GM18499 (cell line): ENCODE data around the gene CDKAL1.

Experiments used
- ATAC-seq: cut with Tn5 transposase; IDR thresholded peaks from one replicate; pipeline ENCODE4 v1.9.1; 2021; ENCODE audit warnings: moderate number of reproducible peaks; ENCODE audit not compliant: insufficient read depth, unreplicated experiment

The CDKAL1 gene

DNA sequence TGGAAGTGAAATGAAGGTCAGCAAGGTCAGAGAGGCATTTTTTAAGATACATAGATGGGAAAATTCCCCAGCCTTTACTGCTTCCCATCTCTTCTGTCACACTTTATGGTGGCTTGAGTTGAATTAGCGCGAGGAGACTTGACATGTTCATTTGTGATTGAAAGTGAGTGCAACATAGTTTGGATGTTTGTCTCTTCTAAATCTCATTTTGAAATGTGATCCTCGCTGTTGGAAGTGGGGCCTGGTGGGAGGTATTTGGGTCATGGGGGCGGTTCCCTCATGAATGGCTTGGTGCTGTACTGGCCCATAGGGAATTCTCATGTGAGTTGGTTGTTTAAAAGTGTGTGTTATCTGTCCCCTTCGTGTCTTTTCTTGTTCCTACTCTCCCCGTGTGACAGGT, 237.2 kb downstream of the CDKAL1 start:
- ATAC-seq: no peak

DNA sequence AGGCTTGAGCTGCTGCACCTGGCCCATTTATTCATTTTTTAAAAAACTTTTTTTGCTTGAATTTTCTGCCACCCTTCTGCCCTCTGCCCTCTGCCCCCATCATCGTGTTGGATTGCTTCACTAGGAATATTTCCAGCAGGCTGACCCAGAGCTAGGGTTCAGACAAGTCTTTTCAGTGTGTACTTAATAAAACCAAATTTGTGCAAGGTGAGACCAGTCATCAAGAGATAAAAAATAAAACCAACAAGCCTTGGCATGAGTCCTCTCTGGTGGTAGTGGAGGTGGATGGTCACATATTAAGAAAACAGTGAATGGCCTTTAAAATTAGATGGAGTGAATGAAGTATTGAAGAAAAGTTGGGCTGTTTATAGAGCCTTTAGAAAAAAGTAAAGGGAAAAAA, 239.6 kb downstream of the CDKAL1 start:
- ATAC-seq: no peak

DNA sequence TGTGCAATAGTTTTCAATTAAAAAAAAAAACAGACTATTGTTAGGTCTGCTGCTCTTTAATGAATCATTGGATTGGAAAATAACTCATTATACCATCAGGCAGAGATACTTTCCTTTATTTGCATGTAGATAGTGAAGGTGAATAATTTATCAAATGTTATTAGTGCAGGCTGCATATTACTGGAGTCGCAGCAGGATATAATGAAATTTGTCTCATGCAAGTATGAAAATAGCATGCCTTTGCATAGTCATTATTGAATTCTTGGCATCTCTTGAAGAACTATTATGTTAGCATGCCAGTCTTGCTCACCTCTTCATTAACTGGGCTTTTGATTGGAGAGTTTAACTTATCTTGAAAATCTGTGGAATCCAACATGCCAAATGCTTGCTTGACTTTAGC, 241.7 kb downstream of the CDKAL1 start:
- no peak for ATAC-seq

DNA sequence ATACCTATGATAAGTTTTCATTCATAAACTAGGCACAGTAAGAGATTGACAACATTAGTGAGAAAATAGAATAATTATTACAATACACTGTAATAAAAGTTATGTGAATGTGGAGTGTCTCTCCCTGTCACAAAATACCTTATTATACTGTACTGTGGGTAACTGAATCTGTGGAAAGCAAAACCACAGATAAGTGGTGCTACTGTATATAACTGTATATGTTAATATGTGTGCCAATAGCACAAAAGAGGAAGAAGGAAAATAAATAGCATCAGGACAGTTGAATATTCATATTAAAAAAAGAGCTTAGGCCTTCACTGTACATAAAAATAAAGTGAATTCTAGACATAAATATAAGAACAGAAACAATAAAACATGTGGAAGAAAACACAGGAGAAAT, 243.5 kb downstream of the CDKAL1 start:
- no peak for ATAC-seq

DNA sequence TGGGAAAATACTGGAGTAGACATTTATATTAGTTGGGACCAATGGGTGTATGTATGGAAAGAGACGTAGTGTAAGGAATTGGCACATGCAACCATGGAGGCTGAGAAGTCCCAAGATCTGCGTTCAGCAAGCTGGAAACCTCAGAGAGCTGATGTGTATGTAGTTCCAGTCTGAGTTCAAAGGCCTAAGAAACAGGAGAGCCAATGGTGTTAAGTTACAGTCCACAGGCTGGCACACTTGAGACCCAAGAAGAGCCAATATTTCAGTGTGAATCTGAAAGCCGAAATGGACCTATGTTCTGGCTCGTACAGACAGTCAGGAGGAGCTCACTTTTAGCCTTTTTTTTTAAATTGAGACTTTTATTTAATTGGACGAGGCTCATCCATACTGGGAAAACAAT, 244.2 kb downstream of the CDKAL1 start:
- ATAC-seq: no peak

DNA sequence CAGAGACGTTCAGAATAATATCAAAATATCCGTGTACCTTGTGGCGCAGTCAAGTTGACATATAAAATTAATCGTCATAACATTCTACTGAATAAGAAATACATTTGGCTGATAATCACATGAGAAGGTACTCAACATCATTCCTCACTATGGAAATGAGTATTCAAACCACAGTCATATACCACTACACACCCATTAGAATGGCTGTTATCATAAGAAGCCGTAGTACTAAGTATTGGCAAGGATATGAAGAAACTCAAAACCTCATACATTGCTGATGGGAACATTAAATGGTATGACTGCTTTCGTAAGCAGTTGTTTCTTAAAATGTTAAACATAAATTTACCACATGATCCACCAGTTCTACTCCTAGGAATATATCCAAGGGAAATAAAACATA, 244.7 kb downstream of the CDKAL1 start:
- no peak for ATAC-seq

DNA sequence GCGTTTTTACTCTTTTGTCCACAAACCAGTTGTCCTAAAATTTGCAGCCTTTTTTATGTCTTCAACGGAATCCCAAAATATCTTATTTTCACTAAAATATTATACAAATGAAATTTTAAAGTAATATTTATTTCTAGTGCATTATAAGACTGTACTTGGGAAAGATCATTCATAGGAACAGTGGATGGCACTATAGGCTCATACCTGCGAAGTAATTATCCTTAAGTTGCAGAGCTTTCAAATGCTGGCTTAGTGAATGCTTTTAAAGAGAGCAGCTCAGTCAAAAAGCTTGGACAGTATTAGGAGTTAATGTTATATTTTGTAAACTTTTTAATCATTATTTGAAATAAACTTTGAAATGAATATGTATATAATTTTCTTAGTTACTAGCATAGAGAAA, 254.9 kb downstream of the CDKAL1 start:
- no peak for ATAC-seq

DNA sequence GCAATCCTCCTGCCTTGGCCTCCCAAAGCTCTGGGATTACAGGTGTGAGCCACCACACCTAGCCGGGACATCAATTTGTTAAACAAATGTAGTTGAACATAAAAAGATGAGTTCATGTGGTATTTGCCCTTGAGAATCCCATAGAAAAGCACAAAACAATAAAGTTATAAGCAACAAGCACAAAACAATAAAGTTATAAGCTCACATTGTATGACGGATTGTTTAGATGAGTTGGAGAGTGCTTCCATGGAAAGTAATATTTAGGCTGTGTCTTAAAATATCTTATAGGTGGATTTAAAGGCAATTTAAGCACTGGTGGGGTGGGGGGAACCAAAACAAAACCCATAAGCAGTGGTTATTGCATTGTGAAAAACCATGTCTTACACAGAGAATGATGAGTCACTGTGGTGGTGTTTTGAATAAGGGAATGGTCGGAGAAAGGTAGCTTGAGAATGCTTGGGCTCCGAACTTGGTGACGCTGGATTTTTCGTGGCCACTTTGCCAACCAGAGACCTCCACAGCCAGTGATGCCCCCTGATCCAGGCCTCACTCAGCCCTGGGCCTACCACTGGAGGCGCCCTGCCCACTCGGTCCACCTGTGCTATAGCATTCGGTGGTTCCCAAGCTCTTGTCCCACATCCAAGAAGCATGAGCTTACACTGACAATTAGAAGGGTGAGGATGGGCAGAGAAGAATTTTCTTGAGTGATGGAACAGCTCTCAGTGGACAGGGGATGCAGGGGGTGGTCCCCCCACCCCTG, 256.0 kb downstream of the CDKAL1 start:
- ATAC-seq: no peak

DNA sequence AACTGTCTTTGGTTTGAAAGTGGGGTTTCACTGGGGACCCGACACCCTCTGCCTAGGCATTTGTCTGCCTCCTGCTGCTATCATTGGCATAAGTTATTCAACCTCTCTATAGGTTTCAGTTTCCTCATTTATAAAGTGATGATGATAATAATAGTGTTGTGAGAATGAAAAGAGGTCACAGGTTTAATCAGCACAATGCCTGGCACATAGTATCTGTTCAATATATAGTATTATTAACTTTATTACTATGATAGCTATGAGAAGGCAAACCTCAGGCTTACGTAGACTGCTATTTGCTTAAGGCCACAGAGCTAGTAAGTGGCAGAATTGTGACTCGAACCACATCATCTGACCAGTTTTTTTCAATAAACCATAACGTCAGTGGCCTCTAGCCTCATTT, 256.8 kb downstream of the CDKAL1 start:
- no peak for ATAC-seq

DNA sequence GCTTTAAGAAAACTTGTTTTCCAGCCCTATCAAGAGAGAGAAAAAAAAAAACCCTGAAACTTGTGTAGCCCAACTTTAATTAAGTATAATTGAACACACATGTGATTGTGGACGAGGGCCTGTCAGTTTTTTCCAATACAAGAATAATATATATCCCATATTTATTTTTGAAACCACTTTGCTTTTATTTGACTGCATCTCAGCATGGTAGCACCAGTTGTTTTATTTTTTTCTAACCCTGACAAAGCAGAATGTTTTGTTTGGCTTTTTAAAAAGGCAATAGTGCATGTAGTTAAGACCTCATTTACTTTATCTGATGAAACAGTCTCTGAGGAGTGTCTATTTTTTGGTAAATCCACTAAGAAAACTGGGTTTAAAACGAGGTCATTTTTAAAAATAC, 257.7 kb downstream of the CDKAL1 start:
- ATAC-seq: no peak

DNA sequence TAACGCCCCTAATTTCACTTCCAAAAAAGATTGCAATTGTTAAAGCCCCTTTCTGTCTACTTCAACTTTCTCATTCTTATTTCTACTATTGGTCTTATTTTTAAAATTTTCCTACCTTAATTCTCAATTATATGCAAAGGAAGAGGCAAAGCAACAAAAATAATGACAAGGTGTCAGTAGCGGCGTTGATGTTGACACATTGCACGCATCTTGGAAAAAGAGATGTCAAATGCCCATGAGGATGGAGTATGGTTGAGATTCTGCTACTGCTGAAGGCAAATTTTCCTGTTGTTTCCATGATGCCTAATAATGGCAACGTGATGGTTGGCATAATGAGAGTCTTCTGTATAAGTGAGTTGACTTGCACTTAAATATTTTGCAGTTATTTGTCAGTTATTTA, 258.9 kb downstream of the CDKAL1 start:
- no peak for ATAC-seq

DNA sequence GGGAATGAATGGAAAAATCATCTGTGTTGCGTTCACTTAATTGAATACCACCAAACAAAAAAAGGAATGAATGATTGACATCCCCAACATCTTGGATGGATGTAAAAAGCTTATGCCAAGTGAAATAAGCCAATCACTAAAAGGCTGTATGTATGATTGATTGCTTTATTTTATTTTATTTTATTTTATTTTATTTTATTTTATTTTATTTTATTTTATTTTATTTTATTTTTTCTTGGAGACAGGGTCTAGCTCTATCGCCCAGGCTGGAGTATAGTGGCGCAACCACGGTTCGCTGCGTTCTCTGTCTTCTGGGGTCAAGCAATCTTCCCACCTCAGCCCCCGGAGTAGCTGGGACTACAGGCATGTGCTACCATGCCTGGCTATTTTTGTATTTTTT, 263.3 kb downstream of the CDKAL1 start:
- no peak for ATAC-seq

DNA sequence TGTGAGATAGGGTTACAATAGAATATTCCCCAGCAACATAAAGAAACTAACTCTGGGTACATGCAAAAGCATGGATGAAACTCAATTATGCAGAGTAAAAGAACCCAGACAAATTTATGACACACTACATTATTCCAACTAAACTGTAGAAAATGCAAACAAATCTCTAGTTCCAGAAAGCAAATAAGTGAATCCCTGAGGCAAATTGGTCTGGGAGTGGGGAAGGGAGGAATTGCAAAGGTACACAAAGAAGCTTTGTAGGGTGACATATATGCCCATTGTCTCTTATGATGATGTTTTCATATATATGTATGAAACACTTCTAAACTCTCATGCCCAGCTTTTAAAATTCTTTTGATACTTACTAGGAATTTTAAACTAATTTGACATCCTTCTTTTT, 266.0 kb downstream of the CDKAL1 start:
- ATAC-seq: no peak

DNA sequence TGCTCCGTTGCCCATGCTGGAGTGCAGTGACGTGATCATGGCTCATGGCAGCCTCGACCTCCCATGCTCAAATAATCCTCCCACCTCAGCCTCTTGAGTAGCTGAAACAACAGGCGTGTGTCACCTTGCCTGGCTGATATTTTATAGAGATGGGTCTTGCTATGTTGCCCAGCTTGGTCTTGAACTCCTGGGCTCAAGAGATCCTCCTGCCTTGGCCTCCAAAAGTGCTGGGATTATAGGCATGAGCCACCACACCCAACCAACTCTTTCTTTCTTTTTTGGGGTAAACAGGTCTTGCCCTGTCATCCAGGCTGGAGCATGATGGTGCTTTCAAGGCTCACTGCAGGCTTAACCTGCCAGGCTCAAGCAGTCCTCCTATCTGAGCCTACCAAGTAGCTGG, 266.4 kb downstream of the CDKAL1 start:
- ATAC-seq: no peak

DNA sequence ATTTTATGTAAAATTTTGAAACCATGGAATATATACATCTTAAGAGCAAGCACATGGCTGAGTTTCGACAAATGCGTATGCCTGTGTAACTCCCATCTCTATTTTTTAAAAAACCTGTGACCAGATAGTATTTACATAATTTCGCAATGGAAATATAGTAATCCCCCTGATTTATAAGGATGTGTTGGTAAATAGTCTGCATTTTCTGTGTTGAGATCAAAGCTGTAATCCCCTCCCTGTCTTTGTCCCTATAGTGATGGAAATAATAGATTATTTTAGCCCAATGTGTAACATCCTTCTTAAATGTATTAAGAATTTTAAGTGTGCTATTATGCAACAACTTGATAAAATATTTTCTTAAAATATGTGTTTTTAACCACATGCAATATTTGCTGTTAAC, 267.3 kb downstream of the CDKAL1 start:
- ATAC-seq: no peak

DNA sequence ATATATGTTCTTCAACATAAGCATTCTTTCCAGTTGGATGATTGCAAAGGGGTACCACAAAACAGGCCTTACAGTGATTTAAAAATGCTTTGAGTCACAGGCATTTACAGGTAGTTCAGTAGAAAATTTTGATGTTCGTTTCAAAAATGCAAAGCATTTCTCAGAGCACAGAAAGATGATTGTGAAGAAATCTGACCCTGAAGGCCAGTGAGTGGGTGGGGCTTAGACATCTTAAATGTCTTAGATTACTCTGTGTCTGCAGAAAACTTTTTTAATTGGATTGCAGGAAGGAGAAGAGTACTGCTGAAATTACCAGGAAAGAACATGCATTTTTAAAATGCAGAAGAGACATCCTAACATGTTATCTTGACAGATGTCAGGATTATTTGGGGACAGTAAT, 268.3 kb downstream of the CDKAL1 start:
- no peak for ATAC-seq

DNA sequence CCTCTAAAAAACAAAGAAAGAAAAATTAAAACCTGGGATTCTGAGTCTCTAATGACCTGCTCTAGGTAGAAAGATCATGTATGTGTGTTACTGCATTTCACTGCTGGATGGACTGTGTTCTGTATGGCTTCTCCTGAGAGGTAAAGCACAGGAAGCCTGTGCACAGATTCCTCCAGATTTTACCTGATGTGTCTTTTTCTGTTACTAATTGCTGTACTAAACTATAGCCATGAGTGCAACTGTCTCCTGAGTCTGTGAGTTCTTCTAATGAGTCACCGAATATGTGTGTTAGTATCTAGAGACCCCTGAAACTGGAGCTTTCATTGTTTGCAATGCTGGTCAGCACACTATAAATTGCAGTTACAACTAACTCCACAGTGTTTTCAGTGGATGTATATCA, 270.8 kb downstream of the CDKAL1 start:
- no peak for ATAC-seq

DNA sequence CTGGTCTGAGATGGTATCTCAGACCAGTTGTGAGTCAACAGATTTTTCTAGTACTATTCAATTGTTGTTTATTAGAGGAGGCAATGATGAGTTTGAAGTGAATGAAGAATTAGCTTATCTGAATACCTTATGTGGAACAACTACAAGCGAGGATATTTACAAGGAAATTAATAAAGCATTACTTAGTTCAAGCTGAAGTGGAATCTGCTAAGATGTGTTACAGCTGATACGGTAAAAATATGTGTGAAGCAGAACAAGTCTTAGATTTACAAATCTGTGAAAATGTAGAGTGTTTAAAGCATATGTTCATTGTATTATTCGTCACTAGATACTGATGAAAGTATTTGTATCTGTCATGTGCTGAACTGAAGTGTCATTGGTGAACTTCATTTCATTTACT, 272.4 kb downstream of the CDKAL1 start:
- ATAC-seq: no peak

DNA sequence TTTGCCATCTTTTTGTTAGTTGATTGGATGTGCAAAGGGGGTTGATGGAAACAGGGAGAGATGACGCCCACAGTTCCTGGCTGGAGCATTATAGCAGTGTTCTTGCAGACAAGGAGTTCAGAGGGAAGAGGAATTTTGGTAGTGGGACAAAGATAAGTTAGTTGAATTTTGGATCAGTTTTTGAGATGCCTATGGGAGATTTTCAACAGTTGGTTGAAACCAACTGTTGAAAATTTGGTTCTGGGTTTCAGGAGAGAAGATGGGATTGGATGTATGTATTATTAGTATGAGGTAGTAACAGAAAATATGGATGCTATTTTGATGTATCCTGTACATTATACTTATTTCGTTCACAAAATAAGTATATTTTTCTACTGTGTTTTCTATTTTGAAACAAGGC, 274.2 kb downstream of the CDKAL1 start:
- no peak for ATAC-seq

DNA sequence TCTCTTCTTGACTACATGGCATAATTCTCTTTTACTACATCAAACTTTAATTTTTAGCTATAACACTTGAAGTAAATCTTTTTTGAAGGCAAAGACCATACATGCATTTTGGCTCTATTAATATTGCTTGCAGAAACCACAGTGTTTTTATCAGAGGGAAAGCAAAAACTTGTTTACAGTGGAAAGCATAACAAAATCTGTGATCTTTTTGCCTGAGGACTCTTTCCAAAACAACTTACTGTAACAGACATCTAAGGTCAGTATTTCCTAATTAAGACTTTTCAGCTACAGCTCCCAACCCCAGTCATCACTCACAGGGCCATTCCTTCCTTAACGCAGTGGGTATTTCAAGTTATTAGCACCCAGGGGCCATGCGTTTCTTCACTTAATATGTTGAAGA, 274.7 kb downstream of the CDKAL1 start:
- ATAC-seq: no peak

DNA sequence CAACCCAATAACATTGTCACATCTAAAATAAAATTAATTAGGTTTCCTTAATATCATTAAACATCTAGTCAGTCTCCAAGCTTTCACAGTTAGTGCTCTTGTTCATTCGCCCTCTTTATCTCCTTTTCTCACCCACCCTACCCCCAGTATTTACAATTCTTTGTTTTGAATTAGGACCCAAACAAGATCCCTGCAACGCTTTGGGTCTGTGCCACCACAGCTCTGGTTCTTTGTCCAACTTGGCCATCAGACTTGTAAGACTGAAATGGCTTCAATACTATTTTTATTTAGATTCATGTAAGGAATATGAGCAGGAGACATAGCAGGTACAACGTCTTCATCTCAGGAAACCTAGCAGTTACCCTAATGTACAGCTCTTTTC, 276.5 kb downstream of the CDKAL1 start:
- ATAC-seq: no peak

DNA sequence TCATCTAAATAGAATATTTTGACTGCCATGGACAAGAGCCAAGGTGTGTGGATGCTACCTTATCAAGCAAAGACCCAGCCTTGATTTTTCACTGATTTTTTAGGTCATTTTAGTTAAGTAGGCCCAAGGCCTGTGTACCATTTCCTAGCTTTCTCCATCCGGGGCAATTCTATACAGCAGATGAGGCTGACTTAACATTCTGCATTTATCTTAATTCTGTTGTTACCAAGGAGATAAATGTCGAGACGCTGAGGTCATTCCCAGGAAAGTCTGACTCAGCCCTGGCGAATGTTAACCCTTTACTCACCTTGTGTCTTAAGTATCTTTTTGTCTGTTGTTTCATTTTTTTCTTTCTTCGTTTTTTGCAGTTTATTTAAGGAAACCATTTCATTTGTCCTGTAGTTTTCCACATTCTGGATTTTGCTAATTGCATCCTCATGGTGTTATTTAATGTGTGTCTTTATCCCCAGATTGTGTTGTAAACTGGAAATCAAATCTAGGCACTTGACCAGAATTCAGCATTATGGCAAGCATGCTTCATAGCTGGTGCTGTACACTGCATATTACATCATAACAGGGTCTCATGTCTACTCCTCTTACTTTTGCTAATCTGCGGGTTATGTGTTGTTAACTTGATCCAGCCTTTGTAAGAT, 277.0 kb downstream of the CDKAL1 start:
- no peak for ATAC-seq
